ENCODE results near the gene CUX1.

Gene CUX1

GRCh38 chr7:102277901-102278300 is 460.5 kb downstream of the CUX1 start:
- TF ChIP-seq MEIS1 (CRISPR knock-in tag; IDR thresholded peaks at IDR 0.05; ENCODE audit: borderline replicate concordance) (no peak), WT1 (tag by site-specific recombination; IDR thresholded peaks at IDR 0.05) (no peak), ZNF324 (tag by site-specific recombination; IDR thresholded peaks at IDR 0.05) (no peak), ZBTB26 (tag by site-specific recombination; optimal IDR thresholded peaks at IDR 0.05) (no peak), ZBTB44 (tag by site-specific recombination; IDR thresholded peaks at IDR 0.05) (no peak), ZNF398 (tag by site-specific recombination; IDR thresholded peaks at IDR 0.05) (no peak)
- TF ChIP-seq, protein P1, sequence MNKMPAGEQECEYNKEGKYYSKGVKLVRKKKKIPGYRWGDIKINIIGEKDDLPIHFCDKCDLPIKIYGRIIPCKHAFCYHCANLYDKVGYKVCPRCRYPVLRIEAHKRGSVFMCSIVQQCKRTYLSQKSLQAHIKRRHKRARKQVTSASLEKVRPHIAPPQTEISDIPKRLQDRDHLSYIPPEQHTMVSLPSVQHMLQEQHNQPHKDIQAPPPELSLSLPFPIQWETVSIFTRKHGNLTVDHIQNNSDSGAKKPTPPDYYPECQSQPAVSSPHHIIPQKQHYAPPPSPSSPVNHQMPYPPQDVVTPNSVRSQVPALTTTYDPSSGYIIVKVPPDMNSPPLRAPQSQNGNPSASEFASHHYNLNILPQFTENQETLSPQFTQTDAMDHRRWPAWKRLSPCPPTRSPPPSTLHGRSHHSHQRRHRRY (tag by site-specific recombination; IDR thresholded peaks at IDR 0.05): no peak
- TF ChIP-seq, protein P2, sequence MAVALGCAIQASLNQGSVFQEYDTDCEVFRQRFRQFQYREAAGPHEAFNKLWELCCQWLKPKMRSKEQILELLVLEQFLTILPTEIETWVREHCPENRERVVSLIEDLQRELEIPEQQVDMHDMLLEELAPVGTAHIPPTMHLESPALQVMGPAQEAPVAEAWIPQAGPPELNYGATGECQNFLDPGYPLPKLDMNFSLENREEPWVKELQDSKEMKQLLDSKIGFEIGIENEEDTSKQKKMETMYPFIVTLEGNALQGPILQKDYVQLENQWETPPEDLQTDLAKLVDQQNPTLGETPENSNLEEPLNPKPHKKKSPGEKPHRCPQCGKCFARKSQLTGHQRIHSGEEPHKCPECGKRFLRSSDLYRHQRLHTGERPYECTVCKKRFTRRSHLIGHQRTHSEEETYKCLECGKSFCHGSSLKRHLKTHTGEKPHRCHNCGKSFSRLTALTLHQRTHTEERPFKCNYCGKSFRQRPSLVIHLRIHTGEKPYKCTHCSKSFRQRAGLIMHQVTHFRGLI (tag by site-specific recombination; IDR thresholded peaks at IDR 0.05): no peak
- ChIA-PET POLR2A (no interaction called here), CTCF (interaction anchor here (1.8 to 5.4 kb wide), 2 partner anchors 113 to 734 kb away, joined by 6 to 89 read pairs; no protein-coding TSS in a partner anchor)
- Histone ChIP-seq H3K27ac (ENCODE audit: extremely low read depth, low read depth, low read length) (no peak overlapping the region), H3K4me3 (ENCODE audit: low read depth, low read length) (no peak overlapping the region), H3K9me3 (ENCODE audit: control insufficient read depth, insufficient read depth, low read depth, low read length) (no peaks in the 10 kb centered on the region), H3K4me1 (ENCODE audit: control insufficient read depth, insufficient read depth, low read length) (no peaks in the 10 kb centered on the region), H3K36me3 (ENCODE audit: control insufficient read depth in 2 of 2, insufficient read depth in 1 of 2, low read length in 2 of 2) (no peaks in the 10 kb centered on the region)

GRCh38 chr7:102279537-102280400 is 462.3 kb downstream of the CUX1 start:
- POLR2A ChIA-PET: interaction anchor here (1.1 kb wide), 2 partner anchors 116 kb away, joined by 4 read pairs; partner anchors contain the start of gene PRKRIP1
- no peaks in the 10 kb centered on the region for H3K4me1 ChIP-seq (ENCODE audit: control insufficient read depth, insufficient read depth, low read length)
- H3K36me3 ChIP-seq (ENCODE audit: control insufficient read depth in 2 of 2, insufficient read depth in 1 of 2, low read length in 2 of 2): no peaks in the 10 kb centered on the region
- no peak overlapping the region for H3K4me3 ChIP-seq (ENCODE audit: low read depth, low read length)
- H3K27ac ChIP-seq (ENCODE audit: extremely low read depth, low read depth, low read length): no peak overlapping the region
- no peaks in the 10 kb centered on the region for H3K9me3 ChIP-seq (ENCODE audit: control insufficient read depth, insufficient read depth, low read depth, low read length)
- CTCF ChIA-PET: interaction anchor here (0.6 to 5.4 kb wide), 7 partner anchors 23 to 739 kb away, joined by 3 to 89 read pairs (median 4); partner anchors contain the start of gene PRKRIP1
- TF ChIP-seq GLI2 (tag by site-specific recombination; IDR thresholded peaks at IDR 0.05; ENCODE audit: borderline replicate concordance, low read depth) (no peak), ZNF416 (tag by site-specific recombination; IDR thresholded peaks at IDR 0.05) (no peak), ZNF214 (tag by site-specific recombination; IDR thresholded peaks at IDR 0.05; ENCODE audit: borderline replicate concordance) (no peak), ZNF704 (tag by site-specific recombination; IDR thresholded peaks at IDR 0.05) (no peak), MYNN (tag by site-specific recombination; IDR thresholded peaks at IDR 0.05; ENCODE audit: borderline replicate concordance) (no peak), GLIS1 (tag by site-specific recombination; IDR thresholded peaks at IDR 0.05) (peak; percentile 80), KLF16 (tag by site-specific recombination; IDR thresholded peaks at IDR 0.05) (peak; percentile 77; the same call in 1 of the 2 replicates), HOXD13 (CRISPR knock-in tag; IDR thresholded peaks at IDR 0.05; ENCODE audit: borderline replicate concordance) (no peak), ZNF24 (tag by site-specific recombination; IDR thresholded peaks at IDR 0.05) (no peak)
- TF ChIP-seq, protein P1 (tag by site-specific recombination; IDR thresholded peaks at IDR 0.05): no peak
- TF ChIP-seq, protein P3, sequence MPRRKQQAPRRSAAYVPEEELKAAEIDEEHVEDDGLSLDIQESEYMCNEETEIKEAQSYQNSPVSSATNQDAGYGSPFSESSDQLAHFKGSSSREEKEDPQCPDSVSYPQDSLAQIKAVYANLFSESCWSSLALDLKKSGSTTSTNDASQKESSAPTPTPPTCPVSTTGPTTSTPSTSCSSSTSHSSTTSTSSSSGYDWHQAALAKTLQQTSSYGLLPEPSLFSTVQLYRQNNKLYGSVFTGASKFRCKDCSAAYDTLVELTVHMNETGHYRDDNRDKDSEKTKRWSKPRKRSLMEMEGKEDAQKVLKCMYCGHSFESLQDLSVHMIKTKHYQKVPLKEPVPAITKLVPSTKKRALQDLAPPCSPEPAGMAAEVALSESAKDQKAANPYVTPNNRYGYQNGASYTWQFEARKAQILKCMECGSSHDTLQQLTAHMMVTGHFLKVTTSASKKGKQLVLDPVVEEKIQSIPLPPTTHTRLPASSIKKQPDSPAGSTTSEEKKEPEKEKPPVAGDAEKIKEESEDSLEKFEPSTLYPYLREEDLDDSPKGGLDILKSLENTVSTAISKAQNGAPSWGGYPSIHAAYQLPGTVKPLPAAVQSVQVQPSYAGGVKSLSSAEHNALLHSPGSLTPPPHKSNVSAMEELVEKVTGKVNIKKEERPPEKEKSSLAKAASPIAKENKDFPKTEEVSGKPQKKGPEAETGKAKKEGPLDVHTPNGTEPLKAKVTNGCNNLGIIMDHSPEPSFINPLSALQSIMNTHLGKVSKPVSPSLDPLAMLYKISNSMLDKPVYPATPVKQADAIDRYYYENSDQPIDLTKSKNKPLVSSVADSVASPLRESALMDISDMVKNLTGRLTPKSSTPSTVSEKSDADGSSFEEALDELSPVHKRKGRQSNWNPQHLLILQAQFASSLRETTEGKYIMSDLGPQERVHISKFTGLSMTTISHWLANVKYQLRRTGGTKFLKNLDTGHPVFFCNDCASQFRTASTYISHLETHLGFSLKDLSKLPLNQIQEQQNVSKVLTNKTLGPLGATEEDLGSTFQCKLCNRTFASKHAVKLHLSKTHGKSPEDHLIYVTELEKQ (tag by site-specific recombination; IDR thresholded peaks at IDR 0.05; ENCODE audit: borderline replicate concordance): no peak
